ENCODE data around the gene GMFB.
A peak's percentile ranks its signal among the peaks of the same experiment; 100 is the strongest.

Gene GMFB

DNA sequence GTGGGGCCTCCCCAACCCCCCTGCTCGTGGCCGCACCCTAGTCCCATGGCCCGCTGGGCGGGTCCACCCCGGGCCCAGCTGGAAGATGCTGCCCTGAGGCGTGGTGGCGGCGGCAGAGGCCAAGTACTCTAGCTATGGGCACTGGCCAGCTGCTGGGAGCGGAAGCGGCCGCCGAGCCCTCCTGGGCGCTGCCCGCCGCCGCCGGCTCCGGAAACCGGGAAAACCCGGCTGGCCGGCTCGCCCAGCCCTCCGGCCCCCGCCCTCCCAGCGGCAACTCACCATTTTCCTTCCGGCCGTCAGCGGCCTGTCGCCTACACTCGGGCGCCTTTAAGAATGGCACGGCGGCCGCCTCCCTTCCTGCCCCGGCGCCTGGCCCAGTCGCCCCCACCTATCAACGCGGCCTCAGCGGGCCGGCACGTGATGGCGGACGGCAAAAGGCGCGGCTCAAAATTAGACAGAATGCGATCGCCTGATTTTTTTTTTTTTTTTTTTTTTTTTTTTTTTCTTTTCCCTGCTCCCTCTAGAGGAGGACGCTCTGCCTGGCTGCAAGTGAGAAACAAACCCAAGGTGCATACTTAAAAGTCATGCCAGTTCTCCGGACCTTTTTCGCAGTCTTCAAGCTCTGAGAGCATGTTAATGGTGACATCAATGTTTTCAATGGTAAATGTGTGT is at the start of gene GMFB:
Gene GMFB, minus strand, starts transcription at position 335 of the 672 bp plus-strand sequence. Its CDS starts 53 bp downstream, at position 282.
- DNase-seq = peak; percentile 56

GRCh38 chr14:54538055-54538454 is 49.3 kb upstream of the GMFB start:
- DNase-seq = no peak

DNA sequence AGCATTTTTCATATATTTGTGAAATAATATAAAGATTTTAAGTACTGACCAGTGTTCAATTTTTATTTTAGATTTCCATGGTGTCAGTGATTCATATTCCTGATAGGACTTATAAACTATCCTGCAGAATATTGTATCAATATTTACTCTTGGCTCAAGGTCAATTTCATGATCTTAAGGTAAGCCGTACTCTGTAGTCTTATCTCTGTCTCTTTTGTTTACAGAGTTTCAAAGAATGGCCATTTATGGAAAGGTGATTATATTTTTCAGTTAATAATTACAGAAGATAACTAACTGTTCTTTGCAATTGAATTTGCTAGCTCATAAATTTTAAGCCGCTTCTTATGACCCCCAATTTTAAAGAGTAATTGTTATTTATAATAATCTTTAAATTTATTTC is 48.9 kb upstream of the GMFB start:
- no peak for DNase-seq

- no peak for DNase-seq
Observed at GRCh38 chr14:54535646-54536045, 46.9 kb upstream of the GMFB start.

DNA sequence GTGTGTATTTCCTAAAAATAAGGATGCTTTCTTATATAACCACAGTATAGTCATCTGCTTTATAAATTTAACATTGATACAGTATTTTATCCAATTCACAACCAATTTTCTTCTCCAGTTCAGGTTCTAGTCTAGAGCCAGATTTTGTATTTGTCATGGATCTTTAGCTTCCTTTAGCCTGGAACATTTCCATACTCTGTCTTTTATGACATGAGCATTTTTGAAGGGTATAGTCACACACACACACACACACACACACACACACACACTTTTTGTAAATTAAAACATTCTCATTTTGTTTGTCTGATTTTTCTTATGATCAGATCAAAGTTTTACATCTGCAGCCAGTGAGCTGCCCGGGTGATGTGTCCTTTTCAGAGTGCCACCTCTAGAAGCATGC is 46.3 kb upstream of the GMFB start:
- no peak for DNase-seq

DNA sequence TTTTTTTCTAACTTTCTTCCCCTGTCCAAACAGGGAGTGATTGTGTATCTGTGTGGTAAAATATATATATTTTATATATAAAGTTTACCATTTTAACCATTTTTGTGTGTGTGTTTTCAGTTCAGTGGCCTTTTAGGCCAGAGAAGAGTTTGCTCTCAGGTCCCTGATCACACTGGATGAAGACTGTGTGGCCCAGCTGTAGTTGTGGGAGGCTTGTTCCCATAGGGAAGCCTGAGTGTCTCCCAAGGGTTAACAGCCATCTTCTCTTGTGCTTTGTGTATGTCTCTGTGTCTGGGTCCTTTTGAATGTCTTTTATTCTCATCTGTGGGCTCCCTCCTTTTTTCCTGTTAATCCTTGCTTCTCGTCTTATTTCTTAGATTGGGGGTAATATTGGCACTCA is 44.3 kb upstream of the GMFB start:
- DNase-seq = no peak

- DNase-seq = no peak
Observed at GRCh38 chr14:54532111-54533012, 43.6 kb upstream of the GMFB start.

DNA sequence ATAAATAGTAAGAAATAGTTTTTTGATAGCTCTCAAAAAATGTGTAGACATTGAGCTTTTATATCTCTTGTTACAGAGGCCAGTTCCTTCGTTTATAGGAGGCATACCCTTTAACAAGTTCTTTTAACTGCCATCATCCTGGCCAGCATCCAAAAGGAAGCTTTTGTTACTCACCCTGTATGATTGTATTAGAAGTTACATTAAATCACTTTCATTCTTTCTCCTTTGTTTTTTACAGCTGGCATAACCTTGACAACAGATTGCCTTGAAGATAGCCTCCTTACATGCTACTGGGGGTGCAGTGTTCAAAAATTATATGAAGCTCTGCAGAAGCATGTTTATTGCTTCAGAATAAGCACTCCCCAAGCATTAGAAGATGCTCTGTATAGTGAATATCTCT is 41.0 kb upstream of the GMFB start:
- no peak for DNase-seq

DNA sequence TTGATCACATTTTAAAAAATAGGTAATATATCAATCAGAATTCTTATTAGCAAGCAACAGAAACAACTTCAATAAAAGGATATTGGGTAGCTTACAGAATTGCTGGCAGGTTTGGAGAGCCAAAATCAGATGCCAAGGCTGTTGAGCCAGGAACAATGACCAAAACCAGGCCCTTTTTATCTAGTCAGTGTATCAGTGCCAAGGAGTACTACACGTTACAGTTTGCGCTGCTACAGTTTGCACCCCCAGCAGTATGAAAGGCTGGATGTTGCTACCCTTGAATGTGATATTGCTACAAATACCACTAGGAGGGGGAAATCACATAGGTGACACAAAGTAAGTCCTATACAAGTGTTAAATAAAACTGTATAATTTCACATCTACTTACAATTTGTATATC is 40.2 kb upstream of the GMFB start:
- DNase-seq = no peak

- no peak for DNase-seq
Observed at GRCh38 chr14:54524410-54524809, 35.6 kb upstream of the GMFB start.

DNA sequence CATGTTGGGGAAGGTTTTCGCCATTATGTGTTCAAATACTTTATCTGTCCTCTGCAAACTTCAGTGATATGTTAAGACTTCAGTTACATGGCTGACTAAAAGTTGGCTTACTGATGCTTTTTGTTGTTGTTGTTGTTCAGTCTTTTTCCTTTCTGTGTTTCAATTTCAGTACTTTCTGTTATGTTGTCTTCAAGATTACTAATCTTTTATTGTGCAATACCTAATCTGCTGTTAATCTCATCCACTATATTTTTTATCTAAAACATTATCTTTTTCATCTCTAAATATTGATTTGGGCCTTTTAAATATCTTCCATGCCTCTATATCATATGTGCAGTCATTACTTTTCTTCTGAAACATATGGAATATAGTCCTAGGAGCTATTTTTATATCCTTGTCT is 27.9 kb upstream of the GMFB start:
- no peak for DNase-seq

GRCh38 chr14:54515670-54516069 is 26.9 kb upstream of the GMFB start:
- no peak for DNase-seq

- no peak for DNase-seq
Observed at GRCh38 chr14:54512393-54512792, 23.6 kb upstream of the GMFB start.

DNA sequence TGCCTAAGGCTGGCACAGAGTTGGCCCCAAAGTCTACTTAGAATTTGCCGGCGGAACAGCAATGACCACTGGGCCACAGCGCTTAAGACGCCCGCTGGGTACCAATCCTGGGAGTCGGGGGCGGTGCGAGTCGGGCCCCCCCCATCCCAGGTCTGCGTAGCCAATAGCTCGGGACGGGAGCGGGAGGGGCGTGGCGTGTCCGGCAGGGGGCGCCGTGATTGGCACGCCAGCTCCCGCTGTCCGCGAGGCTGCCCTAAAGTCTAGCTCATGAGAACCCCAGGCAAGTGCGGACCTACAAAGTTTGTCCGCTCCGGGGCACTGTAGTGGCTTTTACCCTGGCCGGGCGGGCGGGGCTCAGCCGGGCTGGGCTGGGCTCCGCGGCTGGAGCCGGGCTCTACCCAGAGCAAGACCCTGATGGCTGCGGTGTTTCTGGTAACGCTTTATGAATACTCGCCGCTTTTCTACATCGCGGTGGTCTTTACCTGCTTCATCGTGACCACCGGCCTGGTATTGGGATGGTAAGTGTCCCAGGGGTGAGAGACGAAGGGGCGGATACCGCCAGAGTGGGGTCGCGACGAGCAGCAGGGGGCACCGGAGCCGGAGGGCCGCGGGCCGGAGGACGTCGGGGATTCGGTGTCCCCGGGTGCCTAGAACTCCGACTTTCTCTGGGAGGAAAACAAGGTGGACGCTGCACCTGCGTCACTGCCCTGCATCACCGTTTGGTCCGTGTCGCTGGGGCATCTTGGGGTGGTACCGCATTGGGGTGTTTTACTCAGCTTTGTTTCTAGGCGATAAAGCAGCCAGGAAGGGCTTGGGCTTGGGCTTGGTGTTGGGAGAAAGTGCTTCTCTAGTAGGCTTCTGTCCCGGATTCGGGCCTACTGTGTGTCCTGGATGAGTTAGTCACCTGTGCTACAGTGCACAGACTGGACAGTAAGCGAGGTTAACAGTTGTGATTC is 21.0 kb upstream of the GMFB start, which contains the start of gene CGRRF1:
Gene CGRRF1, plus strand, starts transcription at position 361 of the 956 bp plus-strand sequence. Its CDS starts 54 bp downstream, at position 415.
- DNase-seq = peak; percentile 93

DNA sequence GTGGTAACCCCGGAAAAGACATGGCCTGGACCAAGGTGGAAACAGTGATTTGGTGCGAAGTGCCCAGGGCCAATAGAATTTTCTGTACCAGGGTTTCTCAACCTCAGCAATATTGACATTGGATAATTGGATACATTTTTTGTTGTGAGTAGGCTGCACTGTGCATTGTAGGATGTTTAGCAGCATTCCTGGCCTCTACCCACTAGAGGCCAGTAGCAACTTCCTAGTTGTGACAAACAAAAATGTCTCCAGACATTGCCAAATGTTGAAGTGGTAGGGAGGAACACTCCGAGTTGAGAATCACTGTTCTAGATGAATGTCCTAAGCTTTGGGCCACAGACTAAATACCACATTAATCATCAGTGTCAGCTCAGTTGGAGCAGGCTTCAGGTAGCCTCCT is 14.7 kb upstream of the GMFB start:
- DNase-seq = no peak

GRCh38 chr14:54502602-54503001 is 13.8 kb upstream of the GMFB start:
- no peak for DNase-seq

- DNase-seq = no peak
Observed at GRCh38 chr14:54501480-54501879, 12.7 kb upstream of the GMFB start.

DNA sequence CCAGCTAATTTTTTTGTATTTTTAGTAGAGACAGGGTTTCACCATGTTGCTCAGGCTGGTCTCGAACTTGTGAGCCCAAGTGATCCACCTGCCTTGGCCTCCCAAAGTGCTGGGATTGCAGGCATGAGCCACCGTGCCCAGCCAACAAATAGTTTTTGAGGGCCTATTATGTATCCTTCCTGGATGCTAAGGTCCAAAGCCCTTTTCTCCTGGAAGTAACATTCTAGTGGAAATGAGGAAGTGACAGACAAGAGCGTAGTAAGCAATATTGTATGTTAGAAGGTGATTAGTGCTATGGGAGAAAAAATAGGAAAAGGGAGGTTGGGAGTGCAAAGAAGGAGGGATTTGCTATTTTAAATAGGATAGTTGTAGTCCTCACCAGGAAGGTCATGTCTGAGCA is 12.0 kb upstream of the GMFB start:
- no peak for DNase-seq

GRCh38 chr14:54498579-54498978 is 9.8 kb upstream of the GMFB start:
- DNase-seq = no peak

DNA sequence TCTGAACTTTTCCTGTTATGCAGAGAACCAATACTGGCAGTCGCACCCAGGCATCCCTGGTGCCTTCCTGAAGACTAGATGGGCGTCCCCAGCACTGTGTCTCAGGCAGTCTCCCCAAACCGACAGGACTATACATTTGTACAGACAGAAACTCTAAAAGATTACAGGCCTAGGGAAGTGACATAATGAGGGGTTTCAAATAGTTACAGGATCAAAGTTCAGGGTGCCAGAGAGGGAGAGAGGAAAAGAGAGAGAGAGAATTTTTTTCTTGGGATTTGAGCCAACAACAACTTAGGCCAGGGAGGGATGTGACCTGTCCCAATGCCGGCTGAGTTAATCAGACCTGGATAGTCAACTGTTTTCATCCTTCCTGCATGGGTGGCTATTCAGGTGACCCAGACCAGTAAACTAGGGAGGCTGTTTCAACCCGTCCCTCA is 9.3 kb upstream of the GMFB start:
- no peak for DNase-seq

GRCh38 chr14:54497224-54497623 is 8.4 kb upstream of the GMFB start:
- DNase-seq = no peak

GRCh38 chr14:54493293-54493692 is 4.5 kb upstream of the GMFB start:
- no peak for DNase-seq

Measured in KG1 (cell line).